GM21528 (cell line): ENCODE data around the gene BACE2.

Source experiments
- ATAC-seq: cut with Tn5 transposase; IDR thresholded peaks from one replicate; pipeline ENCODE4 v1.9.1; 2021; ENCODE audit warnings: mild to moderate bottlenecking, moderate library complexity; ENCODE audit not compliant: unreplicated experiment, low FRiP score

BACE2 gene

GRCh38 chr21:41167348-41168342, at the start of gene BACE2:
BACE2 (plus strand) TSS chr21:41168160; CDS start chr21:41168264, 104 bp downstream.
- no peak for ATAC-seq

GRCh38 chr21:41119901-41120300, 48.1 kb upstream of the BACE2 start:
- no peak for ATAC-seq

GRCh38 chr21:41120997-41121396, 47.0 kb upstream of the BACE2 start:
- no peak for ATAC-seq

- no peak for ATAC-seq
Observed at GRCh38 chr21:41121785-41122415, 46.1 kb upstream of the BACE2 start.

- ATAC-seq: no peak
Observed at GRCh38 chr21:41124641-41125201, 43.2 kb upstream of the BACE2 start.

- ATAC-seq: no peak
Observed at GRCh38 chr21:41128981-41129380, 39.0 kb upstream of the BACE2 start.

- ATAC-seq: no peak
Observed at GRCh38 chr21:41130883-41131282, 37.1 kb upstream of the BACE2 start.

- no peak for ATAC-seq
Observed at GRCh38 chr21:41133874-41134522, 34.0 kb upstream of the BACE2 start.

- ATAC-seq: no peak
Observed at GRCh38 chr21:41135746-41136145, 32.2 kb upstream of the BACE2 start.

GRCh38 chr21:41136286-41136685, 31.7 kb upstream of the BACE2 start:
- no peak for ATAC-seq

- ATAC-seq: no peak
Observed at GRCh38 chr21:41137401-41137800, 30.6 kb upstream of the BACE2 start.

- ATAC-seq: no peak
Observed at GRCh38 chr21:41137889-41138288, 30.1 kb upstream of the BACE2 start.

- ATAC-seq: no peak
Observed at GRCh38 chr21:41138711-41139110, 29.2 kb upstream of the BACE2 start.

GRCh38 chr21:41139275-41139674, 28.7 kb upstream of the BACE2 start:
- no peak for ATAC-seq

- ATAC-seq: no peak
Observed at GRCh38 chr21:41139951-41140350, 28.0 kb upstream of the BACE2 start.

GRCh38 chr21:41141031-41141457, 26.9 kb upstream of the BACE2 start:
- no peak for ATAC-seq

- ATAC-seq: no peak
Observed at GRCh38 chr21:41142051-41142795, 25.7 kb upstream of the BACE2 start.

- ATAC-seq: no peak
Observed at GRCh38 chr21:41143596-41144325, 24.2 kb upstream of the BACE2 start.
